ENCODE measurements around the gene RNF144A. TPM values are rescaled to one million over a fixed set of nuclear protein-coding genes. Genes with fewer than 3 reads are reported as not detected.

Gene RNF144A
- polyA plus RNA-seq, 4 donors = 1.4 to 5.0 (median 2.7) TPM

- Histone ChIP-seq H3K9me3 (ENCODE audit: control insufficient read depth in 2 of 2, insufficient read depth in 1 of 2, low read depth in 1 of 2, low read length in 1 of 2) (no peaks in the 10 kb centered on the region), H3K27me3 (ENCODE audit: control insufficient read depth in 3 of 3, insufficient read depth in 3 of 3, low read length in 3 of 3) (no peaks in the 10 kb centered on the region), H3K36me3 (ENCODE audit: control insufficient read depth in 3 of 3, insufficient read depth in 2 of 3, low read depth in 1 of 3, low read length in 3 of 3) (peaks cover 0 to 4% (median 0%) of the 10 kb centered on the region in 3 donors), H3K4me1 (ENCODE audit: control insufficient read depth in 3 of 3, insufficient read depth in 2 of 3, low read depth in 1 of 3, low read length in 2 of 3) (no peaks in the 10 kb centered on the region), H3K27ac (ENCODE audit: low read depth in 1 of 3, low read length in 2 of 3) (no peak overlapping the region), H3K4me3 (ENCODE audit: low read depth in 1 of 3, low read length in 3 of 3) (no peak overlapping the region)
- 86 to 90% (median 89%) methylated on average over 11 of the region's 11 CpGs for WGBS, 3 donors
- no peak for DNase-seq
- FAIRE-seq = no peak
Measured at GRCh38 chr2:7009207-7009911, 92.1 kb downstream of the RNF144A start.

- Histone ChIP-seq H3K4me1 (ENCODE audit: control insufficient read depth in 3 of 3, insufficient read depth in 2 of 3, low read depth in 1 of 3, low read length in 2 of 3) (no peaks in the 10 kb centered on the region), H3K9me3 (ENCODE audit: control insufficient read depth in 2 of 2, insufficient read depth in 1 of 2, low read depth in 1 of 2, low read length in 1 of 2) (no peaks in the 10 kb centered on the region), H3K4me3 (ENCODE audit: low read depth in 1 of 3, low read length in 3 of 3) (no peak overlapping the region), H3K27me3 (ENCODE audit: control insufficient read depth in 3 of 3, insufficient read depth in 3 of 3, low read length in 3 of 3) (no peaks in the 10 kb centered on the region), H3K36me3 (ENCODE audit: control insufficient read depth in 3 of 3, insufficient read depth in 2 of 3, low read depth in 1 of 3, low read length in 3 of 3) (peaks cover 0 to 4% (median 0%) of the 10 kb centered on the region in 3 donors), H3K27ac (ENCODE audit: low read depth in 1 of 3, low read length in 2 of 3) (peak overlapping the region in 1 of 3 donors; percentile 50)
- FAIRE-seq (no peak), DNase-seq (no peak)
- WGBS, 3 donors = 72 to 81% (median 73%) methylated on average over 10 of the region's 10 CpGs
Measured at GRCh38 chr2:7010391-7011054, 93.3 kb downstream of the RNF144A start.

DNA sequence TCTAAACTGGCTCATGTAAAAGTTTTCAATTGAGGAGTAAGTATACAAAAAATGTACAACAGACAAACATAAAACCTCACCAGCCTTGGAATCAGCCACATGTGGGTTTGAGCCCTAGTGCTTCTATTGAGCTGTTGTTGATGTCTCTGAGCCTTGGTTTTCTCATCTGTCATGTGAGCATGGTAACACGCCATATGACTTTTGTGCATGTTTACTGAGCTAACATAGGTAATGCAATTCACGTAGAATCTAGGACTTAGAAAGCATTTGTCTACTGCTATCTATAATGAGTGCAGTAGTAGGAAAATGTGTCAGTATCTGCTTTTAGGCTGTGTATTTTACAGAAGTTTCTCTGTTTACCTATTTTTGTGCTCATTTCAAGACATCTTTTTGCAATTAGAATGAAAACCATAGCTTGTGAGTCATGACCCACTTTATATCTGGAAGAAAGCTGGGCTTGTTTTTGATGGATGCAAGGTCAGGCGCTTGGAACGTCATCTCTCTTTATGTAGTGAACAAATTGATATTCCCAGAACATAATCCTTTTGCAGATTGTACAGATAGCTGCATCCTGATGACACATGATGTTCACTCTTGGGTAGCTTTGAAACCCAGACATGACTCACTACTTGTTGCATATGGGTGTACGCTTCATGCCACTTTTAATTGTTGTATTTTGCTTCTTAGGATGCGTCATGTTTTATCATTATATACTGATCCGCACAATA lies 94.3 kb downstream of the RNF144A start:
- Histone ChIP-seq H3K4me1 (ENCODE audit: control insufficient read depth in 3 of 3, insufficient read depth in 2 of 3, low read depth in 1 of 3, low read length in 2 of 3) (no peaks in the 10 kb centered on the region), H3K27ac (ENCODE audit: low read depth in 1 of 3, low read length in 2 of 3) (no peak overlapping the region)
- FAIRE-seq = no peak

DNA sequence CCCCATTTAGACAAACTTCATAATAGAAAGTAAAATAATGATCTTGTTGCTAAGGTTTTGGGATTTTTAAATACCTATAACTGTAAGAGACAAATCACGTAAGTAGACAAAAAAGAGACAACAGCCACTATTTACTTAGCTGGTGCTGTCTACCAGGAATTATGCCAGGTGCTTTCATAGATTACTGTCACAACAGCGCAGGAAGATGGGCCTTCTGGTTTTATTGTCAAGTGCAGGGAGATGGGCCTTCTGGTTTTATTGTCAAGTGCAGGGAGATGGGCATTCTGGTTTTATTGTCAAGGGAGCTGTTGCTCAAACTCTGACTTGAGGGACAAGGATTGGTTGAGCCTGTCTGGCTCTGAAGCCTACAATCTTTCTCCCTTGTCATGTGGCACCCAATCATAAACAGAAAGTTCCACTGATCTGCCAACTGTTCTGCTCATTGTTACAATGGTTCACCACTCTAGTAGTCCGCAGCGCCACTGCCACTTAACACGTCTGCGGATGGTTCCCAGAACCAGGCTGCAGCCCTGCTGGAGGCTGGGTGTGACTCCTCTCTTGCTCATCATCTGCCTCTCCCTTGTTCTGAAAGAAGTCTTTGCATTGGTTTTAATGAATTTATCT lies 95.0 kb downstream of the RNF144A start:
- FAIRE-seq (no peak), DNase-seq (no peak)
- Histone ChIP-seq H3K9me3 (ENCODE audit: control insufficient read depth in 2 of 2, insufficient read depth in 1 of 2, low read depth in 1 of 2, low read length in 1 of 2) (no peaks in the 10 kb centered on the region), H3K27ac (ENCODE audit: low read depth in 1 of 3, low read length in 2 of 3) (no peak overlapping the region), H3K27me3 (ENCODE audit: control insufficient read depth in 3 of 3, insufficient read depth in 3 of 3, low read length in 3 of 3) (no peaks in the 10 kb centered on the region), H3K4me1 (ENCODE audit: control insufficient read depth in 3 of 3, insufficient read depth in 2 of 3, low read depth in 1 of 3, low read length in 2 of 3) (no peaks in the 10 kb centered on the region), H3K36me3 (ENCODE audit: control insufficient read depth in 3 of 3, insufficient read depth in 2 of 3, low read depth in 1 of 3, low read length in 3 of 3) (peaks cover 0 to 2% (median 0%) of the 10 kb centered on the region in 3 donors), H3K4me3 (ENCODE audit: low read depth in 1 of 3, low read length in 3 of 3) (no peak overlapping the region)
- WGBS, 3 donors = 95 to 99% (median 97%) methylated on average over 6 of the region's 6 CpGs

More for the DNA sequence above, 94.3 kb downstream of the RNF144A start:
- DNase-seq = no peak
- H3K4me3 ChIP-seq (ENCODE audit: low read depth in 1 of 3, low read length in 3 of 3) = no peak overlapping the region
- H3K36me3 ChIP-seq (ENCODE audit: control insufficient read depth in 3 of 3, insufficient read depth in 2 of 3, low read depth in 1 of 3, low read length in 3 of 3) = peaks cover 0 to 2% (median 0%) of the 10 kb centered on the region in 3 donors
- no peaks in the 10 kb centered on the region for H3K27me3 ChIP-seq (ENCODE audit: control insufficient read depth in 3 of 3, insufficient read depth in 3 of 3, low read length in 3 of 3)
- 88 to 91% (median 90%) methylated on average over 7 of the region's 7 CpGs for WGBS, 3 donors
- H3K9me3 ChIP-seq (ENCODE audit: control insufficient read depth in 2 of 2, insufficient read depth in 1 of 2, low read depth in 1 of 2, low read length in 1 of 2) = no peaks in the 10 kb centered on the region

DNA sequence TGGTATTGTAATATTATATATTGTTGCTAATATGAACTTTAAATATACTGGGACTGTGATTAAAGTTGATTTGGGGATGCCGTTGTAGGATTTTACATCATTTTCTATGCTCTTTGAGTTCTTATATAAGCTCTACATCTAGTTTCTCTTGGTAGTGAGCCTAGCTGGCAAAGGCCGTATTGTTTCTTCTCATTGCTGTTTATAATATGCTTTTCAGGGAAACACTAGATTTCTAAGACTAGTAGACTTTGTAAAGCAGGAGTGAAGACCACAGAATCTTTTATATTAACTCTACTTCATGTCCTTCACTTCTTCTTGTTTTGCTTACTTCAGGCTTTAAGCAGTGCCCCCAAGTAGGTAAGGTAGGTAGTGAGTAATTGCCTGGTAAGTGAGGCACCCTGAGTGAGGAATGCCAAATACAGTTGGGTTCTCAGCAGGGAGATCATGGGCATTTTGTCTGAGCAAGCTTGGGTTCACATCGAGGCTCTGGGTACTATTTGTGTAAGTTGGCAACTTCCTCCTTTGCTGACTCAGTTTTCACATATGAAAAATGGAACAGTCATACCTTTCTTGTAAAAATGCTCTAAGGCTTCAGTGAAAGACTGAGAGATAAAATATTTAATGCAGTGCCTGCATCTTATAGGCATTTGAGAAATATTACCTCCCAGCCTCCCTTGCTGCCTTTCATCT lies 96.4 kb downstream of the RNF144A start:
- 57 to 76% (median 67%) methylated on average over 3 of the region's 3 CpGs for WGBS, 3 donors
- DNase-seq = no peak
- Histone ChIP-seq H3K27me3 (ENCODE audit: control insufficient read depth in 3 of 3, insufficient read depth in 3 of 3, low read length in 3 of 3) (no peaks in the 10 kb centered on the region), H3K4me1 (ENCODE audit: control insufficient read depth in 3 of 3, insufficient read depth in 2 of 3, low read depth in 1 of 3, low read length in 2 of 3) (no peaks in the 10 kb centered on the region), H3K27ac (ENCODE audit: low read depth in 1 of 3, low read length in 2 of 3) (no peak overlapping the region), H3K4me3 (ENCODE audit: low read depth in 1 of 3, low read length in 3 of 3) (no peak overlapping the region), H3K36me3 (ENCODE audit: control insufficient read depth in 3 of 3, insufficient read depth in 2 of 3, low read depth in 1 of 3, low read length in 3 of 3) (peaks cover 0 to 4% (median 0%) of the 10 kb centered on the region in 3 donors), H3K9me3 (ENCODE audit: control insufficient read depth in 2 of 2, insufficient read depth in 1 of 2, low read depth in 1 of 2, low read length in 1 of 2) (no peaks in the 10 kb centered on the region)
- FAIRE-seq = no peak

GRCh38 chr2:7014174-7014640 lies 97.0 kb downstream of the RNF144A start:
- Histone ChIP-seq H3K4me3 (ENCODE audit: low read depth in 1 of 3, low read length in 3 of 3) (no peak overlapping the region), H3K4me1 (ENCODE audit: control insufficient read depth in 3 of 3, insufficient read depth in 2 of 3, low read depth in 1 of 3, low read length in 2 of 3) (no peaks in the 10 kb centered on the region), H3K9me3 (ENCODE audit: control insufficient read depth in 2 of 2, insufficient read depth in 1 of 2, low read depth in 1 of 2, low read length in 1 of 2) (no peaks in the 10 kb centered on the region), H3K36me3 (ENCODE audit: control insufficient read depth in 3 of 3, insufficient read depth in 2 of 3, low read depth in 1 of 3, low read length in 3 of 3) (peaks cover 0 to 9% (median under 1%) of the 10 kb centered on the region in 3 donors), H3K27me3 (ENCODE audit: control insufficient read depth in 3 of 3, insufficient read depth in 3 of 3, low read length in 3 of 3) (no peaks in the 10 kb centered on the region), H3K27ac (ENCODE audit: low read depth in 1 of 3, low read length in 2 of 3) (no peak overlapping the region)
- FAIRE-seq = no peak
- WGBS, 3 donors = 55 to 70% (median 62%) methylated on average over 5 of the region's 5 CpGs
- DNase-seq = peak in 1 of 2 donors; percentile 20

DNA sequence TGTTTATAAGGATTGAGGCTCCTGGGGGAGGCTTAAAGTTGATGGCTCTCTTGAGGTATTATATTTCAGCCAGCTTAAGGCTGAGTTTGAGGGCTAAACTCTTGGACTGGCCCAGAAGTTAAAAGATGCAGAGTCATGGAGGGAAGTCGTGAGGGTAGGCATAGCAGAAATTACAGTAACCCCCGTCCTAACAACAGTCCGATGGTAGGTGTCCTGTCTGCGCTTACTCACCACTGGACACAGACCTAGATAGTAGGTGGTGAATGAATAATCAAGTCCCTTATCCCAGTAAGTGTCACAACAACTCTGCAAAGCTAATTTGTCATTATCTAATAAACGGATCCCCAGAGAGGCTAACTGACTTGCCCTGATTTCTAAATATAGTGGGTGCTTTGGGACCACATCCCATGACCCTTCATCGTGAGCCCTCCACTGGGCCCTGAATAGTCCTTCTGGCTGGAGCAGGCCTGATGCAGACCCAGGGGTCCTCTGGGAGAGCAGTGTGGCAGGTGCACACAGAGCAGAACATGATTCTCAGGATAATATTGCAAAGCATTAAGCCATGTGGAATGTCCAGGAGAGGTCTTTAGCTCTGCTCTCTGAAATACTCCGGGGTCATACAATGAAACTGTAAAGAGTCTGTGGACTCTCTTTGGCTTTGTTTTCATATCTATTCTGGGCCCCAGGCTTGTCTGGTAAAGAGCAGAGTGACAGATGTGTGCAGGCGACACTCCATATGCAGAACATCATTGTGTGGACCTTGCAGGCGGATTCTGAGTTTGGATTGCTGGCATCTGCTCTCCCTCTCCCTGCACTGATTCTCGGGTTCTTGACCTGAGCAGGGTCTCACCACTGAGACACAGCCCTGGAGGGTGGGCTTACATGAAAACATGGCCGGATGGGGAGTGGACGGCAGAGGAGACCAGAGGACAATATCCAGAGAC lies 98.1 kb downstream of the RNF144A start:
- DNase-seq = no peak
- no peak overlapping the region for H3K27ac ChIP-seq (ENCODE audit: low read depth in 1 of 3, low read length in 2 of 3)
- no peaks in the 10 kb centered on the region for H3K9me3 ChIP-seq (ENCODE audit: control insufficient read depth in 2 of 2, insufficient read depth in 1 of 2, low read depth in 1 of 2, low read length in 1 of 2)
- no peaks in the 10 kb centered on the region for H3K4me1 ChIP-seq (ENCODE audit: control insufficient read depth in 3 of 3, insufficient read depth in 2 of 3, low read depth in 1 of 3, low read length in 2 of 3)
- FAIRE-seq = no peak
- H3K27me3 ChIP-seq (ENCODE audit: control insufficient read depth in 3 of 3, insufficient read depth in 3 of 3, low read length in 3 of 3) = no peaks in the 10 kb centered on the region
- peaks cover 0 to 16% (median 3%) of the 10 kb centered on the region in 3 donors for H3K36me3 ChIP-seq (ENCODE audit: control insufficient read depth in 3 of 3, insufficient read depth in 2 of 3, low read depth in 1 of 3, low read length in 3 of 3)
- no peak overlapping the region for H3K4me3 ChIP-seq (ENCODE audit: low read depth in 1 of 3, low read length in 3 of 3)
- WGBS, 3 donors = 76 to 86% (median 77%) methylated on average over 12 of the region's 12 CpGs

All from small intestine (tissue), 7 donors.